SU-DHL-6 (cell line): Measurements from ENCODE around the gene PPP1R11.

Source experiments
- CTCF ChIP-seq: fragments of 200-600 bp; sonication (generic); IDR thresholded peaks from one replicate; pipeline ENCODE4 v1.5.1; 2017; ENCODE audit warnings: antibody characterized with exemption, mild to moderate bottlenecking, low read length, moderate library complexity; ENCODE audit not compliant: insufficient read depth, poor library complexity, severe bottlenecking
- EZH2phosphoT487 ChIP-seq: fragments of 200-600 bp; sonication (generic), shearing (Covaris generic); conservative IDR thresholded peaks from 2 replicates; pipeline ENCODE4 v1.6.1; 2018; ENCODE audit warnings: mild to moderate bottlenecking, antibody characterized with exemption, low read length, moderate library complexity, mixed read lengths

- TF ChIP-seq CTCF (no peak), EZH2phosphoT487 (no peak)
Measured at GRCh38 chr6:30087876-30088275, 20.9 kb downstream of the PPP1R11 start.
